SK-N-SH treated with all-trans-retinoic acid at 6 μM for 48 hours (cell line): ENCODE measurements around the gene POLD2.

ENCODE experiments used
- CREB5 ChIP-seq: fragments of 250-450 bp; sonication (Bioruptor Pico); IDR thresholded peaks from 2 replicates; pipeline ENCODE4 v1.5.1; 2020; ENCODE audit warnings: low read depth, mild to moderate bottlenecking, moderate library complexity
- GLIS3 ChIP-seq: fragments of 250-450 bp; sonication (Bioruptor Pico); IDR thresholded peaks from 2 replicates; pipeline ENCODE4 v1.5.0; 2020; ENCODE audit warnings: mild to moderate bottlenecking, moderate library complexity
- OSR1 ChIP-seq: fragments of 250-450 bp; sonication (Bioruptor Pico); IDR thresholded peaks from 2 replicates; pipeline ENCODE4 v1.8.0; 2022; ENCODE audit warnings: moderate library complexity, mild to moderate bottlenecking, inconsistent platforms
- PATZ1 ChIP-seq: fragments of 250-450 bp; sonication (Bioruptor Pico); IDR thresholded peaks from 2 replicates; pipeline ENCODE4 v1.8.0; 2020; ENCODE audit warnings: mild to moderate bottlenecking, moderate library complexity, borderline replicate concordance
- ZFP30 ChIP-seq: fragments of 450-650 bp; formaldehyde crosslinking; IDR thresholded peaks from 2 replicates; pipeline ENCODE4 v1.5.0; 2022; ENCODE audit warnings: mild to moderate bottlenecking, moderate library complexity
- ZNF565 ChIP-seq: fragments of 450-650 bp; formaldehyde crosslinking; conservative IDR thresholded peaks from 2 replicates; pipeline ENCODE4 v1.5.0; 2020; ENCODE audit warnings: low read depth, mild to moderate bottlenecking, moderate library complexity
- ZNF70 ChIP-seq: fragments of 450-650 bp; formaldehyde crosslinking; IDR thresholded peaks from 2 replicates; pipeline ENCODE4 v1.5.0; 2020; ENCODE audit warnings: mild to moderate bottlenecking, moderate library complexity
- ZNF8 ChIP-seq: fragments of 450-650 bp; formaldehyde crosslinking; IDR thresholded peaks from 2 replicates; pipeline ENCODE4 v1.5.0; 2020; ENCODE audit warnings: mild to moderate bottlenecking, moderate library complexity

GRCh38 chr7:44152971-44153947, 29.9 kb upstream of the POLD2 start:
- TF ChIP-seq ZNF565 (CRISPR knock-in tag) (no peak), ZNF70 (CRISPR knock-in tag) (no peak), PATZ1 (CRISPR knock-in tag) (no peak), CREB5 (CRISPR knock-in tag) (no peak), ZFP30 (no peak), GLIS3 (no peak), OSR1 (no peak), ZNF8 (CRISPR knock-in tag) (no peak)
